Inflammatory macrophage (primary cell): ENCODE measurements around the gene LRRFIP1.
"Not testable (repeated sequence)": the region's sequence is repeated elsewhere in the genome, so short reads cannot be mapped to it uniquely, and the experiment has no call there.

Source experiments
- DNase-seq, 2 donors: peaks; one replicate each; pipeline ENCODE4 v3.0.0-alpha.2; 2020 to 2022

Gene LRRFIP1

DNA sequence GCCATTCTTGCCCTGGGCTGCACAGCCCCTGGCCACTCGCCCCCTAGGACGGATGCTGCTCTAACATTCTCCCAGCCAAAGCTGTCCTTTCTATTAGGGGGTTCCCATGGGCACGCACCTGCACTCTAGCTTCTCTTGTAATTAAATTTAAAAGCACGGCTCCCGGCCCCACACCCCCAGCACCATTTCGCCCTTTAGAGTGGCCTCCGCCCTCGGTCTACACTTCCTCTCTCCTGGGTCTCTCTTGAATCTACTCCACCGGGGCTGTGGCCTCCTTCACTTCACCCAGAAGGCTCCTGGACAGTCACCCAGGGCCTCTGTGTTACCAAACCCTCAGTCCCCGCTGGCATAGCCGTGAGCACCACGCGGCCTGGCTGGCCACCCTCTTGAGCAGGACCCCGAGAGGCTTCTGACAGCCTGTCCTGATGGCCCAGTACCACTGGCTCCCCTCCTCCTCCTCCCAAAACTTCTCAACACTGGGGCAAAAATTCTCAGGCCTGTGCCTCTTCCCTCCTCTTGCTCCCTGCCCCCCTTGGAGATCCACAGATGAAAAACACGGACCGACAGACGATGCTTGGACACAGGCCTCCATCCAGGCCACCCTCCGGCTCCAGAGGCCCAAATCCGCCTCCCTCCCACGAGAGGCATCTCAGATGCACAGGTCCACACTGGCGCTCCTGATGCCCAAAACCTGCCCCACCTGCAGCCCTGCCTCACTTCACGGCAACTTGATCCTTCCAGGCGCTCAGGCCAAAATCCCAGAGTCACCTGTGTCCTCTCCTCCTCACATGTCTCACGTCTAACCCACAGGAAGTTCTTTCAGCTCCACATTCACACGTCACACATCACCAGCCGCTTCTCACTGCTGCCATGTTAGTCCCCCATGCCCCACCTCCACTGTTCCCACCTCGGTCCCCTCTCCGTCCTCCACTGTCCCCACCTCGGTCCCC lies 29.9 kb upstream of the LRRFIP1 start:
- DNase-seq, result no peak

DNA sequence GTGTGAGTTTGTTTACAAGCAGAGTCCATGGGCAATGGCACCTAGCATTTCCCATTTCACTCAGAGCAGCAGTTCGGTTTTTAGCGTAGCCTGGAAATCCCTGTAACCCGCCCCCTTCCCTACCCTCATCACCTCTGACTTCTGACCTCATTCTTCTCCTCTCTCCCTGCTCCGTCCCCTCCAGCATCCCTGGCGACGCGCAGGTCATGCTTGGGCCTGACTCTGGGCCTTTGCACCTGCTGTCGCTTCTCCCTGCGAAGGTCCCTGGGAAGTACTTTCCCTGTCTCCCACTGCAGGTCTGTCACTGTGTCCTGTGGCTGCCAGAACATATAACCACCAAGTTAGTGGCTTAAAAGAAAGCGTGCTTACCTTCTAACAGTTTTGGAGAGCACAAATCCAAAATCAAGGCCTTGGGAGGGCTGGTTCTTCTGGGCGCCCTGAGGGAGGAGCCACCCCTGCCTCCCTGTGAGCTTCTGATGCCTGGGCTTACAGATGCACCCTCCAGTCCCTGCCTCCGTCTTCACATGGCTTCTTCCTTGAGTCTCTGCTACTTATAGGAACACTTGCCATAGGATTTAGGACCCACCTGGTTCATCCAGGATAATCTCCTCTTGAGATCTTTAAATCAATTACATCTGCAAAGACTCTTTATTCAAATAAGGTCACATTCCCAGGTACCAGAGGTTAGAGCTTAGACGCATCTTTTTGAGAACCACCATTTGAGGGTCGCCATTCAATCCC lies 28.7 kb upstream of the LRRFIP1 start:
- DNase-seq, result no peak

DNA sequence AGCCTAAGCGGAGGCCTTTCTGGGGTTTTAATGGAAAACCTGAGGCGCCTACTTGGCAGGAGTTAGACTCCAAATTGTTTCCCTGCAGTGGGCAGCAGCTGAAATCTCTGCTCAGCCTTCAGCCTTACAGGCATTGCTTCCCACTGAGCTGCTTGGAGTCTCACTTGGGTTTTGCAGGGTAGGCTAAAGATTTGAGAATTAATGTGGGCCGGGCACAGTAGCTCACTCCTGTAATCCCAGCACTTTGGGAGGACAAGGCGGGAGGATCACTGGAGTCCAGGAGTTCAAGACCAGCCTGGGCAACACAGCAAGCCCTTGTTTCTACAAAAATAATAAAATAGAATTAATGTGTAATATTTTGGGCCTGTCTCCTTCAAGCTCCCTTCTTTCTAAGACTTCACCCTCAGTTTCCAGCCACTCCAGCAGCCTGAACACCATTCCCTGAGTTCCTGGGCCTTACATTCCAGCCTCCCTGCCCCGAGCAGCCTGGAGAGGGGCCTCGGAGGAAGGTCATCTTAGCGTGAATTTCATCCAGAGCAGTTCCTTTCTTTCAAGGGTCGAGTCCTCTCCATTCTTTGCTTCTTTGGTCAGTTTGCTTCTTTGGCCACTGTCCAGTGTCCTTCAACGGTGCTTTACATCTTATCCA lies 27.8 kb upstream of the LRRFIP1 start:
- no peak for DNase-seq

DNA sequence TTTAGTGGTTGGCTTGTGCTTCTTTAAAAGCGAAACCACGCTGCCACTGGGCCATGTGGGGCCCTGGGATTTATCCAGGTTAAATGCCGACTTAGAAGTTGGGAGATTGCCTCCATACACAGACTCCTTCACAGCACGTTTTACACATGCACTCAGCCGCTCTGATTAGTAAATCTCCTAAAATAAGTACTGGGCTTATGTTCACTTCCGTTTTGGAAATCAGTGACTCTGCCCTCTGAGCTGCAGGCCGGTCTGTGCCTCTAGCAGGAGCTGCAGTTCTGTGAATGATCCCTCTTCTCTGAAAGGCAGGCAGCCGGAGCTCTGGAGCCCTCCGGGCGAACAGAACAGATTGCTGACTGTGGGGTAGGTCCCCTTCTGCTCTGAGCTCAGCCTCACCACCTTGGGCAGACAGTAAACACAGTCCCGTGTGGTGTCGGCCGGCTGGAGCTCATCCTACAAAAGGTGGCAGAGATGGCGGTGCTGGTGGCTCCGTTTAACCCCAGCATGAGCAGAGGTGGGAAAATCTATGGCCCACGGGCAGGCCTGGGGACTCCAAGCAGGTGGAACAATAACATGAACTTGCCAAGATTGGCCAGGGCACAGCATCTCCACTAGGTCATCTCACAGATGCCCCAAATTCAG lies 27.1 kb upstream of the LRRFIP1 start:
- peak in 1 of 2 donors; percentile 30 for DNase-seq

DNA sequence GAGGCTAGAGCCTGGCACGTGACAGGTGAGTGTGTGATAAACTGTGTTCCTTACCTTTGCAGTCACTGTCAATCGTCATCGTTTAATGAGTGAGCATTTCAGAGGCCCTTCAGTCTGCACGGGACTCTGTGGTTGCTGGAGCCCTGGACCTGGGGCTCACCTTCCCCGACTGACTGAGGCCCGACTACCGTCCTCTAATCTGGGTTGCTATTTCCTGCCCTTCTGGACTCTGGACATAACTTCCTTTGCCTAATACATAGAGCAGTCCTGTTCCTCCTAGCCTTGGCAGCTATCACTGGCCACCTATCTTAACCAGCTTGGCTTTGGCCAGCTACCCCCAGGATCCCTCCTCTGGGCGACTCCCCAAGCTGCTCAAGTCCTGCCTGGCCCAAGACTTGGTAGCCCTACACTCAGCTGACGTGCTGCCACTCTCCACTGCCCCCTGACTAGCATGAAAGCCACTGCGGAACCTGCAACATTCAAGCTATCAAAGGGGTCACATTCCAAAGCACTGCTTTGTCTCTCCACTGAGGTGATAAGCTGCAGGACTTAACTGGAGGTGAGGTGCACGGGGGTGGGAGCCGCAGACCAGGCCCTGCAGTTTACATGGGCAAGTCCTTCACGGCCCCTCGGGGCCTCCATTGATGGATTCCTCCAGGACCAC lies 25.8 kb upstream of the LRRFIP1 start:
- no peak for DNase-seq

DNA sequence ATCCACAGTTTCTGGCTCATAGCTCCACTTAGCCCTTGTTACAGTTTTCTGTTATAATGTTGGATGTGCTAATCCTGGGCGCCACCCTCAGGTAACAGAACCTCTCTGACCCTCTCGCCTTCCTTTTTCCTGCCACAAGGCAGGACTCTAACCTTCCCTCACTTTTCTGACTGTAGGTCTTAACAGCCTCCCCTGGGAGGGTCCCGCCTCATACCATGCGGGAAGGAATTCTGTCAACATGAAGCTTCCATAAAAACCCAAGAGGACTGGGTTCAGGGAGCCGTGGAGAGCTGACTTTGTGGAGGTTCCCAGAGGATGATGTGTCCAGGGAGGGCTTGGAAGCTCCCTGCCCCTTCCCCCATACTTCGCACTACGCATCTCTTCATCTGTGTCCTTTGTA lies 25.0 kb upstream of the LRRFIP1 start:
- DNase-seq, result no peak

DNA sequence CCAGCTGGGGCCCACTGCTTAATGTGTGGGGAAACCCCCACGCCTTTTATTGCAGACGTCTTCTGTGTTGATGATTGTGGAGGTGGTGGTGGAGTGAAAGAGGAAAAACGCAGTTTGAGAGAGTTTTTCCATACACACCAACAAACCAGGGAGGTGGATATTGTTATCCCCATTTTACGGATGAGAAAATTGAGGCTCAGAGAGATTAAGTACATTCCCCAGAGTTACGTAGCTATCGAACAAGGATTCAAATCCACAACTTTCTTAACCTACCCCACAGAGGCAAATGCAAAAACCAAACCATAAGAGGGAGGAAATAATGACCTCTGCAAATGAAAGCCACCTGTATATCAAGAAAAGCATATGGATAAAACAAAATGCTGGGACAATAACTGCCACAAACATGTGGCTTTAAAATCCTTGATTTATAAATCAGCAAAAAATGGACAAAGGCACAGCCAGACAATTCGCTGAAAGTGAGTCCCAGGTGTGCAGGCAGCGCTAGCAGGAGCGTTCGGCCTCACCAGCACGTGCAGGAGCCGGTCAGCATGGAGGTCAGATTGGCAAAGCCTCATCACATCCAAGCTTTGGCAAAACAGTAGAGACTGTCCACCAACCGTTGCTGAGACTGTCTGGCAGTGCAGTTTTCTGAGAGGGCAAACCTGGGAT lies 24.2 kb upstream of the LRRFIP1 start:
- no peak for DNase-seq

DNA sequence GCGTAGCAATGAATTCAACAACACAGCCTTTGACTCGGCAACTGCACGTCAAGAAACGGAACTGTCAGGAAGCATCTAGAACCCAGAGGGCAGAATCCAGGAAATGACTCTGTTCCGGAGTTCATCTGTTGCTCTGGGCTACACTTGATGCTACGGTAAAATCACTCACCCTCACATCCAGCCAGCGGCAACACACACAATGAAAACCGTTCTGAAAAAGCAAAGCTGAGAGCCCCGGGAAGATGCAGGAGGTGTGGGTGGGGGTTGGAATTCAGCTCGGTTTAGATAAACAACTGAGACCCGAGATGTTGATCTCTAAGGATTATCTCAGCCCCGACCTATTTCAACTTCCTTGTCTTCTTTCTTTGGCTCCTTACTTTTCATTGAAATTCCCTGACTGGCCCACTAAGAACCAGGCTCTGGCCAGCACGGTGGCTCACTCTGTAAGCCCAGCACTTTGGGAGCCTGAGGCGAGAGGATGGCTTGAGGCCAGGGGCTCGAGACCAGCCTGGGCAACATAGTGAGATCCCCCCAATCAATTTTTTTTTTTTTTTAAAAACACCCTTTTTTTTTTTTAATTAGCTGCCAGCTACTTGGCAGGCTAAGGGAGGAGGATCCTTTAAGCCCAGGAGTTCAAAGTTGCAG lies 23.5 kb upstream of the LRRFIP1 start:
- DNase-seq, result peak; percentile 53 to 64

DNA sequence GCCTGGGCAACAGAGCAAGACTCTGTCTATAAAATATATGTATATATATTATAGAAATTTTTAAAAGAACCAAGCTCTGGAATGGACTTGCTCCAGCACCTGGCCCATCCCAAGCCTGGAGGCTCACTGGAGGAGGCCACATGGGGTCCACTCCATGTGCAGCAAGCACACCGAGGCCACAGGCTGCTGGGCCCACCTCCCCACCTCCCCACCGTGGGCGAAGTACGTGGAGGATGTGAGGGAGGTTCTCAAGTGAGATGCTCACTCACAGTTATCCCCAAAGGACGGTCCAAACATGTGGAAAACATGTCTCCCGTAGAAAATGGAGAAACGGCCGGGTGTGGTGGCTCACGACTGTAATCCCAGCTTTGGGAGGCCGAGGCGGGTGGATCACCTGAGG lies 23.0 kb upstream of the LRRFIP1 start:
- no peak for DNase-seq

DNA sequence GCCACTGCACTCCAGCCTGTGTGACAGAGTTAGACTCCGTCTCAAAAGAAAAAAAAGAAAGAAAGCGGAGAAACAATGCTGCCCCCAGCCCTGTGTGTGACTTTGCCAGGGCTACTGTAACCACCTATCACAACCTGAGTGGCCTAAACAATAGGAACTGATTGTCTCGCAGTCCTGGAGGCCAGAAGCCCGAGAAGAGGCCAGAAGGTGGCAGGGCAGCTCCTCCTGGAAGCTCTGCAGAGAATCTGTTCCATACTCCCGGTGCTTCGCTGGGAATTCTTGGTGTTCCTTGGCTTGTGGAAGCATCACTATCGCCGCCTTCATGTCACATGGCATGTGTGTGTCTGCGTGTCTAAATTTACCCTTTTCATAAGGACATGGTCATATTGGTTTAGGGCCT lies 22.4 kb upstream of the LRRFIP1 start:
- DNase-seq, result no peak

DNA sequence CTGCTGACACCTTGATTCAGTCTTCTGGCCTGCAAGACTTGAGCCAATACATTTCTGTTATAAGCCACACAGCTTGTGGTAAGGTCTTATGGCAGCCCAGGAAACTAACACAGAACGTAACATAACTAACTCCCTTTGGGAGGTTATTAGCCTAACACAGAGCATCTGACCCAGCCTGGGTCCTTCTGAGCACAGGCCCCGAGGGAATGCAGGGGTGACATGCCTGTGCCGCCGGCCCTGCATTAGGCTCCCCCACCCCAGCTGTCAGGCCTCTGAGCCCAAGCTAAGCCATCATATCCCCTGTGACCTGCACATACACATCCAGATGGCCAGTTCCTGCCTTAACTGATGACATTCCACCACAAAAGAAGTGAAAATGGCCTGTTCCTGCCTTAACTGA lies 20.9 kb upstream of the LRRFIP1 start:
- DNase-seq, result not testable (repeated sequence)

DNA sequence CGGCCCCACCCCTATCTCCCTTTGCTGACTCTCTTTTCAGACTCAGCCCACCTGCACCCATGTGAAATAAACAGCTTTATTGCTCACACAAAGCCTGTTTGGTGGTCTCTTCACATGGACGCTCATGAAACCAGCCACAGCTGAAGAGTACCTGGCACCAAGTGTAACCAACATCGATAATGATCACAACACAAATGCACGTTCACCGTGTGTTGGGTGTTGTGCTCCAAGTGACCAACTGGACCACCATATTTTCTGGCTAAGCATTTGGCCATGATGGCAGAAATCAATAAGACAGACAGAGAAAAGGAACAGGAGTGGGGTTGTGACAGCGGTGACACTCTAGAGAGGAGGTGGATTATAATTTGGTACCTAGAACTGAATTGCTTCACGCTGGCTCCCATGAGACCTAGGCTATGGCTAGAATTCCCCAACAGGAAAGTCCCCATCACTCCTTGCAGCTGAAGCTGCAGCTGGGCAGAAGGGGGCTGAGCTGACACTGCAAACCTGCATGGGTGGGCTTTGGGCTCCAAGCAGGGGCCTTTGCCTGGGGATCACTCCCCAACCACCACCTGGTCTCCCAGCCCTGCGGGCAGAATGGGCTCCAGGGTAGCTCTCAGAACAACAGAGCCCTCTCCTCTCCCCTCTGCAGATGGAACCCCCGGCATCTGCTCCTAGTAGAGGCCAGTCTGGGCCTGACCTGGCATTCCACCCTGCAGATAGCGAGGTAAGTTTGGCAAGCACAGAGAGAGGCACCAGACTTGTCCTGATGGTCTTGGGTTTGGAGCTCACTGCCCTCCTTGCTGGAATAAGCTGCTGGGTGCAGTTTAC lies 14.6 kb upstream of the LRRFIP1 start:
- DNase-seq, result no peak

DNA sequence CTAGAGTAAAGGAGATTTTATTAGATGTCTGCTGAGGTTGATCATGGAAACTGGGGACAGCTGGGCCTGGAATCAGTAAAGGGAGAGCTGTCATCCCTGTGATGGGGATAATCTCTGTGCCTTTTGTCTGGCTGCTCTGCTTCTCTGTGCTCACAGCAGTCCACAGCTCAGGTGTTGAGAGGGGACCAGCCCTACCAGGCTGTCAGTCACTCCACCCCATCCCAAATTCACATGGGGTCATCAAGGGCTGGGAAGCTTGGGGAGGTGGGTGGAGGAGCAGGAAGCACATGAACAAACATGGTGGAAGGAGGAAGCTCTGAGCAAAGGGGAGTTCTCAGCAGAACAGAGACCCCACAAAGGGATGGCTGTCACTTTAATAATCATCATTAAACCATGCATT lies 13.7 kb upstream of the LRRFIP1 start:
- DNase-seq, result no peak

DNA sequence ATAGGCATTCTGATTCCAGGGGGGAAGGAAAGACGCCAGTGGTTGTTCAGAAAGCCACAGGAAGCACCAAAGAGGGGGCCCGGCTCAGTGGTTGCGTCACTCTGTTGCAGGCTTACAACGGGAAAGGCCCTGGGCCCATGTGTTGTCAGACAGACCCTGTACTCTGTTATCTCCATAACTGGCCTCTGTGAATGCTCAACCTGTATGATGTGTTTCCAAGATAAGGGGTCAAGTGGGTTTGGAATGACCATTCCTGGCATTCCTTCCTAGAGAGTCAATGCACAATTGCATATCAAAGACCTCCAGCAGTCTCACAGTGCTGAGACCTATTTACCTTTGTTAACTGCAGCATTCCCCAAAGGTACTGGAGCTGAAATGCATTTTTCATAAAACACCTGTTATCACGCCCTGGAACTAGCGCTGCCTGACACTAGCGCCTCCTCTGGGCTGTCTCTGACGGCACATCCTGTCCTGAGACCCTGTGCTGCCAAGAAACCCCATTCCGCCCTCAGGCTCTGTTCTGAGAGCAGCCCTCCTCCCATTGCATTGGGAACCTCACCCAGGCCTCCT lies 13.2 kb upstream of the LRRFIP1 start:
- no peak for DNase-seq

DNA sequence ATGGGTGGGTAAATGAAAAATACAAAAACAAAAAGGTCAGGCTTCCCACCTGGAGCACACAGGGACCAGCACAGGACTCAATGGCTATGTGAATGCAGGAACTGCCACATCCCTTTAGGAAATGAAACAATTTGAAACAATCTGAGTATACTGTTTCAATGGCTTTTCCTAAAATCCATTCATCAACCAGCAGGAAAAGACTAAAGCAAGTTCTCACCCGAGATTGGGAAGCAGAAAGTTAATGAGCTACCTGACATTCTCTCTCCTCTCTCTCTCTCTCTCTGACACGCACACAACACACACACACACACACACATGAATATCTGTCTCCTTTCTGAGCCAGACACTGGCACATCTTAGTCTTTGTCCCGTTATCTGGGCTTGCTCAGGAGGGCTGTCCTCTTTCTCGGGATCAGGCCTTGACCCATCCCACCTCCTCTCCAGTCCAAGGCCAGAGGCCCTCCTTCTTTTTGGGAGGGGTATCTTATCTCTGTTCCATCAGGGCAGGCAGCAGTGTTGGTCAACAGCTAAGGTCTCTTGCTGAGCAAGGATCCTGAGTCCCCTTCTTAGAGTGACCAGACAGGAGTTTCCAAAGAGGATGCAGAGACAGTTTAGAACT lies 11.6 kb upstream of the LRRFIP1 start:
- no peak for DNase-seq

DNA sequence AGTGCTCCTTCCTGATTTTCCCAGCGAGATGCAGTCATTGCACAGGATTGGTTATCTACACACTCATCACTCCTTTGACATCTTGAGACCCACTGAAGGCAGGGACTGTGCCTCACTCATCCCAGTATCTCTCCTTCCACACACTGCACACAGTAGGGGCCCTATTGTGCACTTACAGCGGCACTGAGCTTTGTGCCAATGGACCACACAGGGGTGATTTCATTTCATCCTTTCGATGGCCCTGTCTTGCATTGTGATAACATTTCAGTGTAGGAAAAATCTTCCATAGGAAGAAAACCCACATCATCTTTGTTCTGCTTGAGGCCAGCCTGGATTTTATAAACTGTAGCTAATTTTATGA lies 11.0 kb upstream of the LRRFIP1 start:
- DNase-seq, result no peak

DNA sequence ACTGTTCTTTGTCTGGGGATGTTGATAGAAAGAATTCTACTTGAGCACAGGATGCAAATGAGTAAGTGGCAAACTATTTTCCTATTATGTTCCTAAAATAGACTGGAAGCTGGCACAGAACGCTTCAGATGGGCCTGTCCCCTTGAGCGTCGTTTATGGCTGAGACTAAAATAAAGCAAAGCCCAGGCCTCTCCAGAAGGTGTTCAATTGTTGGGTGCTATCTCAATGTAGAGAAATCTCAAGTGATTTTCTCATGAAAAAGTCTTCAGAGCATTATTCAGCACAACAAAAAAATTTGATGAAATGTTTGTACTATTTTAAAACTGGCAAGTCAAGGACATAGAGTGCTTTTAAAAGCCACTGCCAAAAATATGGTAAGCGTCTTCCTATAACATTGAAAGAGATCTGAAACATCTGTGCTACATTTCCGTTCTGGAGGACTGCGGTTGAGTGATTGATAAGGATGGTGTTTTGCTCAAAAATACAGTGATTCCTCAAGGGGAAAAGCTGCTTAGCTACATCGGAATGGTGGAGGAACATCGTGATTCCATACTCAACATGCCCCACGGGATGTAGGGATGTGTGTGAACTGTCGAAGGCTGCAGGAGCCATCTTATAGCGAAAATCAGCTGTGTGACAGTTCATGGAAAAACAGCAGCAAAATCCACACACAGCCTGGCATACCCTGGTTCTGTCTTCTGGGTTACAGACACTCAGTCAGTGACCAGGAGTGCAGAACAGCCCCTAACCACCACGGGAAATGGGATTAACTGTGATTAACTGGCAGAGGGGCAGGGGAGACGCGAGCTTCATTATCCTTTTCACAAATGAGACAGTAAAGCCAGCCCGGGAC lies 10.4 kb upstream of the LRRFIP1 start:
- no peak for DNase-seq

DNA sequence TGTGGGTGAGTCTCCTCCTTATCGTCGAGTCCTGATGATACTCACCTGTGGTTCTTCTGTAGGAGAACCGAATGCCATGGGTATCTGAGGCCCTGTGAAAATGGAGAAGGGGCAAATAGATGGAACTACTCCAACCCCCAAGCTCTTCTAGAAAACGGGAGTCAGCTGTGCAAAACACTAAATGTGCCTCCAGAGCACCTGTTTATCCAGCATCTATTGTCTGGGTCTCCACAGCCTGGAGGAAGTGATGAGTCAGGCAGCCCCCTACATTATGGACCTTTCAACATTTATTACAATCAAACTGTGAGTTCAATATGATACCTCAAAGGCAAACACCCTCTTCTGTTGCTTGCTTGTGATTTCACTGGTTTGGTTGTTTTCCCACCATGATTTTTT lies 9.8 kb upstream of the LRRFIP1 start:
- DNase-seq, result no peak

DNA sequence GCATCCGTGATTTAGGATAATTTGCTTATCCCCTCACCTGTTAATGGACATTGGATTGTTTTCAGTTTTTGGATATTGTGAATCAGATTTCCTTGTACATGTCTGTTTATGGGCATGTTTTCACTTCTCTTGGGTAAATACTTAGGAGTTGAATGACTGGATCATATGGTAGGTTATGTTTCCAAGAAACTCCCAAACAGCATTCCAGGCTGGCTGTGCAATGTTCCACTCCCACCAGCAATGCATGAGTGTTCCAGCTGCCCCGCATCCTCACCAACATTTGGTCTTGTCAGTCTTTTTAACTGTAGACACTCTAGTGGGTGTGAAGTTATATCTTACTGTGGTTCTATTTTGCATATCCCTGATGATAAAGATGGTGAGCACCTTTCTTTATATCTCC lies 8.9 kb upstream of the LRRFIP1 start:
- DNase-seq, result no peak
